Activated naive CD8-positive, alpha-beta T cell treated with anti-CD3 and anti-CD28 coated beads, Interleukin-2, amount 50 U/mL, for 16 hours (primary cell): ENCODE data around the gene THUMPD1.
A peak's percentile ranks its signal among the peaks of the same experiment; 100 is the strongest.
"Not testable (repeated sequence)": the region's sequence is repeated elsewhere in the genome, so short reads cannot be mapped to it uniquely, and the experiment has no call there.

Experiments used
- DNase-seq: peaks from one replicate; pipeline ENCODE4 v3.0.0-alpha.2; 2020; ENCODE audit warnings: low read depth, low spot score

The THUMPD1 gene, protein sequence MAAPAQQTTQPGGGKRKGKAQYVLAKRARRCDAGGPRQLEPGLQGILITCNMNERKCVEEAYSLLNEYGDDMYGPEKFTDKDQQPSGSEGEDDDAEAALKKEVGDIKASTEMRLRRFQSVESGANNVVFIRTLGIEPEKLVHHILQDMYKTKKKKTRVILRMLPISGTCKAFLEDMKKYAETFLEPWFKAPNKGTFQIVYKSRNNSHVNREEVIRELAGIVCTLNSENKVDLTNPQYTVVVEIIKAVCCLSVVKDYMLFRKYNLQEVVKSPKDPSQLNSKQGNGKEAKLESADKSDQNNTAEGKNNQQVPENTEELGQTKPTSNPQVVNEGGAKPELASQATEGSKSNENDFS

DNA sequence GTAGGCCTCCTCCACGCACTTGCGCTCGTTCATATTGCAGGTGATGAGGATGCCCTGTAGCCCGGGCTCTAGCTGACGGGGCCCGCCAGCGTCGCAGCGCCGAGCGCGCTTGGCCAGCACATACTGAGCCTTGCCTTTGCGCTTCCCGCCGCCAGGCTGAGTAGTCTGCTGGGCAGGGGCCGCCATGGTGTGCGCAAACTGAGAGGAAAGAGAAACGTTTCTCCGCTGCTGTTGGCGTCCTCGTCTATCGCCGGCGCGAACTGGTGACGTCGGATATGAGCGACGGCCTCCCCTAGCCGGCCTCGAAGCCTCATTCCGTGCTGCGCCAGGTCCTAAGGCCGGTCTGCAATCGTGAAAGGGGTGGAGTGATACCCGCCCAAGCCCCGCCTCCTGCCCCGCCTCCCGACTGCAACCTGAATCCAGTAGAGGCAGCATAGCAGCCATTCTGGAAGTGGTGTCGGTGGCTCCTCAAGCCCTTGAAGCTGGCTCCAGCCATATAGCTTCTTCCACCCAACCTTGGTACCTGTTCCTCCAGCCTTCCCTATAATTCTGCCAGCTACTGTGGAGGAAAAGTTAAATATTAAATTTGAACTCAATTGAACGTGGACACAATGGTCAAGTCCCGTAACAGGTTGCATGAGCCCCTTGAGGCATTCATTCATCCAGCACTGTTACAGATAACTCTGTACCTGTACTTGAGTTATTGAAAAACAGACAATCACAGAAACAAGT is at the start of gene THUMPD1:
TSS of gene THUMPD1 (minus strand) at position 265 of the 732 bp plus-strand sequence. CDS start at position 186, 79 bp downstream.
- DNase-seq, result peak; percentile 98

GRCh38 chr16:20789130-20789529 is 47.5 kb upstream of the THUMPD1 start:
- DNase-seq, result no peak

DNA sequence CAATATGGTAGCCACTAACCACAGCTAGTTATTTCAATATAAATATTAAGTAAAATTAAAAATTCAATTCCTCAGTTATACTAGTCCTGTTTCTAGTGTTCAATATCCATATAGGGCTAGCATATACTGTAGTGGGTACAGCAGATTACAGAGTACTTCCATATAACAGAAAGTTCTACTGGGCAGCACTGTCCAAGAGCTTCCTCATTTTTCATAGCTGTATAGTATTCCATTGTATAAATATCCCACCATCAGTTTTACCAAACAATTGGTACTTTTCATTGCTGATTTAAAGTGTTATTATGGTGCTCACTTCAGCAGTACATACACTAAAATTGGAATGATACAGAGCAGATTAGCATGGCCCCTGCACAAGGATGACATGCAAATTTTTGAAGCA is 42.6 kb upstream of the THUMPD1 start:
- DNase-seq, result no peak

DNA sequence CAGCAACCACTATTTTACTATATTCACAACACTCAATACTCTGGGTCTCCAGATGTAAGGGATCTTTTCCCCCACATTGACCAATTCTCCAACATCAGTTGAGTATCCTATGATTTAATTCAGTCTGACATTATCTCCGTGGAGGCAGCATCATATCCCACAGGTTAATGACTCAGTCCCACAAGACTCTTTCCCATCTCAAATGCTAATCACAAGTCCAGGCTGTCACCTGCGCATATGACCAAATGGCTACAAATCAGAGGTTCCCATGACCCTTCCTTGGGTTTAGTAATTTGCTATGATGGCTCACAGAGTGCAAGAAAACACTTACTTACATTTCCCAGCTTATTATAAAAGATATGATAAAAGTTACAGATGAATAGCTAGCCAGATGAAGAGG is 40.9 kb upstream of the THUMPD1 start:
- no peak for DNase-seq

DNA sequence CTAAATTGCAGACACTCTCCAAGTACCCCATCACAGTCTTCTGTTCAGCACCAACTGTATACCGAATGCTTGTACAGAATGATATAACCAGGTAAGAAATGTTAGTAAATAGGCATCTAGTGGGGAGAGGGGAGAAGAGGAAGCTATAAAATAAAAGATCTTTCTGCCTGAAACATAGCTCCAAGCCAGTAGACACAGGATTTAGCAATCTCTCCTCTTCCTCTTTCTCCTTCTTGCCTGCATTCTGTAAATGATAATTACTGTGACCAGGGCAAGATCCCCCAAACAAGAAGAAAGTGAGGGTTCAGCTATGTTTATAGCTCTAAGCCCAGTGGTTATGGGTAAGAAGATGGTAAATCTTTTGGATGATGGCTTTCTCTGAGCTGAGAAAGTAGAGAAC is 40.1 kb upstream of the THUMPD1 start:
- DNase-seq, result no peak

- no peak for DNase-seq
Measured at GRCh38 chr16:20774703-20775362, 33.2 kb upstream of the THUMPD1 start.

GRCh38 chr16:20773679-20774078 is 32.1 kb upstream of the THUMPD1 start:
- no peak for DNase-seq

- DNase-seq, result no peak
Measured at GRCh38 chr16:20768818-20769217, 27.2 kb upstream of the THUMPD1 start.

DNA sequence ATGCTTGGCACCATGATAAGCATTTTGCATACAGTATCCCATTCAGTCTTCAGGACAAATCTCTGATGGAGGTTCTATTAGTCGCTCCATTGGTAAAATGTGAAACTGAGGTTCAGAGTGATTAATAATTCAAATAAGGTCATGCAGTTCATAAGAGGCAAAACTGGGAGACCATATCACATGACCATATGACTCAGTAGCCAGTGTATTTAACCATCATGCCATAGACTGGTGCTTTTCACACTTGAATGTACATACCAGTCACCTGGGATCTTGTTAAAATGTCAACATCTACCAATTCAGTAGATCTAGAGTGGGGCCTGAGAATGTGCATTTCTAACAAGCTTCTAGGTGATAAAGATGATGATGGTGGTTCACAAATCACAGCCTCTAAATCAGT is 26.5 kb upstream of the THUMPD1 start:
- no peak for DNase-seq

GRCh38 chr16:20767577-20767976 is 26.0 kb upstream of the THUMPD1 start:
- DNase-seq, result no peak

- no peak for DNase-seq
Measured at GRCh38 chr16:20766294-20766693, 24.7 kb upstream of the THUMPD1 start.

GRCh38 chr16:20765732-20766131 is 24.1 kb upstream of the THUMPD1 start:
- no peak for DNase-seq

- not testable (repeated sequence) for DNase-seq
Measured at GRCh38 chr16:20764448-20764847, 22.8 kb upstream of the THUMPD1 start.

GRCh38 chr16:20763461-20764232 is 22.0 kb upstream of the THUMPD1 start, which contains the start of gene ACSM3:
TSS of gene ACSM3 (plus strand) at chr16:20764014. CDS start at chr16:20770035, 6,021 bp downstream.
- DNase-seq, result no peak

GRCh38 chr16:20762404-20763123 is 20.9 kb upstream of the THUMPD1 start:
- no peak for DNase-seq

DNA sequence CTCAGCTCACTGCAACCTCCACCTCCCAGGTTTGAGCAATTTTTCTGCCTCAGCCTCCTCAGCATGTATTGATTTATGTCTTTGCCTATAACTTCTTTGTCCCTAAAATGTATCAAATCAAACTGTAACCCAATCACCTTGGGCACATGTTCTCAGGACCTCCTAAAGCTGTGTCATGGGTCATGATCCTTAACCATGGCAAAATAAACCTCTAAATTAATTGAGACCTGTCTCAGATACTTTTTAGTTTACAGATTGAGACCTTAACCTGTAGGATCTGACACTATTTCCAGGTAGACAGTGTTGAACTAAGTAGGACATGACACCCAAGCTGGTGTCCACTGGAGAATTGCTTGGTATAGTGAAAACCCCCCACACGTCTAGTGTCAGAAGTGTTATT is 19.6 kb upstream of the THUMPD1 start:
- no peak for DNase-seq

DNA sequence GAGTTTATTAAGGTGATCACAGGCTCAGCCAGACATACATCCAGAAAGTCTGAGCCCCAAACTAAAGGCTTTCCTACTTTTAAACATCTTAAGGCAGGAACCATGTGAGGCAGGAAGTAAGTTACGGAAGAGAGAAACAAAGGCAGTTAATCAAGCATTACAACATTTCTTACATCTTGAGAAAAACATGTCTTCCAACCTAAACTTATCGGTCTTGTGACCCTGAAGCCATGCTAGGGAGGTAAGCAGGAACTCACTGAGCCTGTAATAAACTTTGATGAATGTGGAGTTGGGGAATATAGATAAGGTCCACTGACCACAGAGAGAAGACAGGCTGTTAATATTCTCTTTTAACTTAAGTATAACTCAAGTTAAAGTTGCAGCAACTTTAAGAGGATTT is 18.7 kb upstream of the THUMPD1 start:
- no peak for DNase-seq

- not testable (repeated sequence) for DNase-seq
Measured at GRCh38 chr16:20755799-20756198, 14.2 kb upstream of the THUMPD1 start.

GRCh38 chr16:20755238-20755637 is 13.6 kb upstream of the THUMPD1 start:
- no peak for DNase-seq

DNA sequence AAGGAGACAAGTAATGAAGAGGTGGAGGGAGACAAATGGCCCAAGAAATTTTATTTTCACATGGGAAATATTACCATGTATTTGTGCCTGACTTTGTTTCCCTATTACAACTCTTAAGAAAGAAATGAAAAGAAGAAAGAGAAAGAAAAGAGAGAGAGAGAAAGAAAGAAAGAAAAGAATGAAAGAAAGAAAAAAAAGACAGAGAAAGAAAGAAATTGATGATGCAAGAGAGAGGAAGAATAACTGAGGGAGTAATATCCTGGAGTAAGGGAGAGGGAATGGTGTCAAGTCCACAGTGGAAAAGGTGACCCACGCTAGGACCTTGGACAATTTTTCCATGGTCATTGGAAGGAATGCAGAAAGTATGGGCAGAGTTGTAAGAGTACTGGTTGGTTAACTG is 12.1 kb upstream of the THUMPD1 start:
- no peak for DNase-seq

DNA sequence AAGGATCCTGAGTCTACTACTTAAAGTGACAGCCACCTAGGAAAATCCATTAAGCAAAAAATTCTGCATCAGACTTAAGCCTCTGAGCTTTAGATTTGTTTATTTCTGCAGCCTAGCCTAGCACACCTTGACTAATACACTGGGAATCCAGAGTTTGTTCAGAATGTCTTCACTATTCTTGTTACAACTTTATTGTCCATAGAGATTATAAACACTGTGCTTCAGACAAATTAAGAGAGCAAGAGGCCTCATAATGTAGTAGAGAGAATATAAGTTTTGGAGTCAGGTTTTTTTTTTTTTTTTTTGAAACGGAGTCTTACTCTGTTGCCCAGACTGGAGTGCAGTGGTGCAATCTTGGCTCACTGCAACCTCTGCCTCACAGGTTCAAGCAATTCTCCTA is 8.9 kb upstream of the THUMPD1 start:
- DNase-seq, result no peak
